ENCODE data around the gene ANKRD36.
"Not testable (repeated sequence)": the region's sequence is repeated elsewhere in the genome, so short reads cannot be mapped to it uniquely, and the experiment has no call there.

Gene ANKRD36

GRCh38 chr2:97113050-97113881, at the start of gene ANKRD36:
Gene ANKRD36 (plus strand): TSS chr2:97113153. CDS start chr2:97113740, 587 bp downstream.
- not testable (repeated sequence) for H3K27ac ChIP-seq (ENCODE audit: low read depth, low read length); H3K36me3 ChIP-seq (ENCODE audit: control insufficient read depth, insufficient read depth, low read length); H3K4me1 ChIP-seq (ENCODE audit: control insufficient read depth, insufficient read depth, low read length); H3K27me3 ChIP-seq (ENCODE audit: control insufficient read depth, insufficient read depth, low read length); H3K9me3 ChIP-seq (ENCODE audit: control insufficient read depth, insufficient read depth, low read depth, low read length)
- Histone ChIP-seq H3K9ac (ENCODE audit: low read length) (peak within 1 kb of the TSS; percentile 76), H3K4me3 (ENCODE audit: low read depth, low read length) (peak within 1 kb of the TSS; percentile 90)

- not testable (repeated sequence) for H3K27me3 ChIP-seq (ENCODE audit: control insufficient read depth, insufficient read depth, low read length); H3K4me3 ChIP-seq (ENCODE audit: low read depth, low read length); H3K9ac ChIP-seq (ENCODE audit: low read length); H3K4me1 ChIP-seq (ENCODE audit: control insufficient read depth, insufficient read depth, low read length); H3K9me3 ChIP-seq (ENCODE audit: control insufficient read depth, insufficient read depth, low read depth, low read length); H3K36me3 ChIP-seq (ENCODE audit: control insufficient read depth, insufficient read depth, low read length); H3K27ac ChIP-seq (ENCODE audit: low read depth, low read length)
Observed at GRCh38 chr2:97066030-97066429, 46.9 kb upstream of the ANKRD36 start.

DNA sequence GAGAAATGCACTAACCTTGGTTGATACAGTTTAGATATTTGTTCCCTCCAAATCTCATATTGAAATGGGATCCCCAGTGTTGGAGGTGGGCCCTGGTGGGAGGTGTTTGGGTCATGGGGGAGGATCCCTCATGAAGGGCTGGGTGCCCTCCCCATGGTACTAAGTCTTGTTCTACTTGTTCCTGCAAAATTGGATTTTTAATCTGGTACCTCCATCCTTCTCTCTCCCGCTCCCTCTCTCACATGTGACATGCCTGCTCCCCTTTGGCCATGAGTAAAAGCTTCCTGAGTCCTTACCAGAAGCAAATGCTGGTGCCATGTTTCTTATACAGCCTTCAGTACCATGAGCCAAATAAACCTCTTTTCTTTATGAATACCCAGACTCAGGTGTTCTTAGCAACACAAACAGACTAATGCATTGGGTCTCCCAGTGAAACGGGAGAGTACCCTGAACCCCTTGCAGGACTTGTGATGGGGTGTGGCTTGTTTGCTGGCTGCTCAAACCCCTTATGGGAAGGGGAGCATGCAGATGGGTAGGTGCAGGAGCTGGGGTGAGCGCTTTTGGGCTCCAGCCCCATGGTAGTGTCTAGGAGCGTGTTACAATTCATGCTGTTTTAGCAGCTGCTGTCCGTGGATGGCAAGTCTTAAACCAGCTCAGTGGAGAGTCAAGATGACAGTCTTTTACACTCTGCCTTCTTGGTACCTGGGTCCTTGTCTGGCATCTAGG, 45.5 kb upstream of the ANKRD36 start:
- no peak overlapping the region for H3K27ac ChIP-seq (ENCODE audit: low read depth, low read length)
- no peak overlapping the region for H3K4me3 ChIP-seq (ENCODE audit: low read depth, low read length)
- H3K9me3 ChIP-seq (ENCODE audit: control insufficient read depth, insufficient read depth, low read depth, low read length) = peaks cover 6% of the 10 kb centered on the region; the same call in 1 of the 2 replicates
- no peaks in the 10 kb centered on the region for H3K27me3 ChIP-seq (ENCODE audit: control insufficient read depth, insufficient read depth, low read length)
- no peaks in the 10 kb centered on the region for H3K4me1 ChIP-seq (ENCODE audit: control insufficient read depth, insufficient read depth, low read length)
- no peaks in the 10 kb centered on the region for H3K36me3 ChIP-seq (ENCODE audit: control insufficient read depth, insufficient read depth, low read length)
- no peak overlapping the region for H3K9ac ChIP-seq (ENCODE audit: low read length)

- no peak overlapping the region for H3K9ac ChIP-seq (ENCODE audit: low read length)
- no peak overlapping the region for H3K4me3 ChIP-seq (ENCODE audit: low read depth, low read length)
- peaks cover 6% of the 10 kb centered on the region; the same call in 1 of the 2 replicates for H3K9me3 ChIP-seq (ENCODE audit: control insufficient read depth, insufficient read depth, low read depth, low read length)
Observed at GRCh38 chr2:97068074-97068473, 44.9 kb upstream of the ANKRD36 start.

DNA sequence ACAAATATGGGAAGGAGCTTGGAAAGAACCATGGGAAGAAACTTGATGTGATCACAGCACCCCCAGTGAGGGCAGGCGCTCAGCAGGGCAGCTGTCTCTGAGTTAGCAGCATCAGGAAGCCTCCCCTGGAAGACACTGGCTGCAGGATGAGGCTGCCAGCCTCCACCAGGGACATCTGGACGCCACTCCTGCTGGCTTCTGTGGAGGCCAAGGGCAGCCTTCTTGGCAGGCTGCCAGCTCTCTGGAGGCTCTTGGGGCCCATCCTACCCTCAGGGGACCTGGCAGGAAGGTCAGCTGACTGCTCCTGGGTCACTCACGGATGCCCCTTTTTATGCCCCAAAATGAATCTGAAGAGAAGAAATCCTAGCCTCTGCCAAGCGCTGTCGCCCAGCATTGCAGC, 44.2 kb upstream of the ANKRD36 start:
- H3K36me3 ChIP-seq (ENCODE audit: control insufficient read depth, insufficient read depth, low read length); H3K9me3 ChIP-seq (ENCODE audit: control insufficient read depth, insufficient read depth, low read depth, low read length); H3K27me3 ChIP-seq (ENCODE audit: control insufficient read depth, insufficient read depth, low read length); H3K9ac ChIP-seq (ENCODE audit: low read length); H3K4me1 ChIP-seq (ENCODE audit: control insufficient read depth, insufficient read depth, low read length); H3K27ac ChIP-seq (ENCODE audit: low read depth, low read length); H3K4me3 ChIP-seq (ENCODE audit: low read depth, low read length): not testable (repeated sequence)

More at GRCh38 chr2:97068074-97068473, 44.9 kb upstream of the ANKRD36 start:
- Histone ChIP-seq H3K27ac (ENCODE audit: low read depth, low read length) (no peak overlapping the region), H3K27me3 (ENCODE audit: control insufficient read depth, insufficient read depth, low read length) (no peaks in the 10 kb centered on the region), H3K36me3 (ENCODE audit: control insufficient read depth, insufficient read depth, low read length) (no peaks in the 10 kb centered on the region), H3K4me1 (ENCODE audit: control insufficient read depth, insufficient read depth, low read length) (no peaks in the 10 kb centered on the region)

DNA sequence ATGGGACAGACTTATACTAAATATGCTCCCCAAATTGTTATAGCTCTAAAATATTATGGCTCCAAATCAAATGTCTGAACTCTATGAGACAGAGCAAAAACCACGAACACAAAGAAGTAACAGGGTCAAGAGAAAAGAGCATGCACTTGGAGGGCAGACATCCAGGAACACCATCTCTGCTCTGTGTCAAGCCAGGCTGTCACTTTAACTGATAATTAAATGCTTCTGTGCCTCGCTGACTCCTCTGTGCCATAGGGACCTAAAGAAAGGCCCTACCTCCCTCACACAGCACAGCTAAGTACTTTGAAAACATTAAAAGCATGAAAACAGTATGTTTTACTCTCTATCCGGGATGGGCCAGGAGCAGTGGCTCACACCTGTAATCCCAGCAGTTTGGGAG, 42.0 kb upstream of the ANKRD36 start:
- H3K27ac ChIP-seq (ENCODE audit: low read depth, low read length); H3K4me1 ChIP-seq (ENCODE audit: control insufficient read depth, insufficient read depth, low read length); H3K4me3 ChIP-seq (ENCODE audit: low read depth, low read length); H3K9me3 ChIP-seq (ENCODE audit: control insufficient read depth, insufficient read depth, low read depth, low read length); H3K27me3 ChIP-seq (ENCODE audit: control insufficient read depth, insufficient read depth, low read length); H3K36me3 ChIP-seq (ENCODE audit: control insufficient read depth, insufficient read depth, low read length); H3K9ac ChIP-seq (ENCODE audit: low read length): not testable (repeated sequence)

GRCh38 chr2:97077213-97077612, 35.7 kb upstream of the ANKRD36 start:
- H3K27me3 ChIP-seq (ENCODE audit: control insufficient read depth, insufficient read depth, low read length); H3K9ac ChIP-seq (ENCODE audit: low read length); H3K4me3 ChIP-seq (ENCODE audit: low read depth, low read length); H3K9me3 ChIP-seq (ENCODE audit: control insufficient read depth, insufficient read depth, low read depth, low read length); H3K36me3 ChIP-seq (ENCODE audit: control insufficient read depth, insufficient read depth, low read length); H3K27ac ChIP-seq (ENCODE audit: low read depth, low read length); H3K4me1 ChIP-seq (ENCODE audit: control insufficient read depth, insufficient read depth, low read length): not testable (repeated sequence)

DNA sequence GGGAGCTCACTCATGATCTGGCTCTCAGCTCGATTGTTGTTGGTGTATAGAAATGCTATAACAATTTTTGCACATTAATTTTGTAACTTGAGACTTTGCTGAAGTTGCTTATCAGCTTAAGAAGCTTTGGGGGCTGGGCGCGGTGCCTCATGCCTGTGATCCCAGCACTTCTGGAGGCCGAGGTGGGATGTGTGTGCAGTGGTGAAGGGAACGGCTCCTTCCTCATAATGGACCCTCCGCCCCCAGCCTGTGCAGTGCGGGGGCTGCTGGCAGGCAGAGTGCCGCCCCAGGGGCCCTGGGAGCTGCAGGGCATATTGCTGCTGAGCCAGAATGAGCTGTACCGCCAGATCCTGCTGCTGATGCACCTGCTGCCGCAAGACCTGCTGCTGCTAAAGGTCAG, 32.1 kb upstream of the ANKRD36 start:
- not testable (repeated sequence) for H3K36me3 ChIP-seq (ENCODE audit: control insufficient read depth, insufficient read depth, low read length); H3K27ac ChIP-seq (ENCODE audit: low read depth, low read length); H3K4me1 ChIP-seq (ENCODE audit: control insufficient read depth, insufficient read depth, low read length); H3K27me3 ChIP-seq (ENCODE audit: control insufficient read depth, insufficient read depth, low read length); H3K4me3 ChIP-seq (ENCODE audit: low read depth, low read length); H3K9ac ChIP-seq (ENCODE audit: low read length); H3K9me3 ChIP-seq (ENCODE audit: control insufficient read depth, insufficient read depth, low read depth, low read length)

GRCh38 chr2:97082206-97082605, 30.7 kb upstream of the ANKRD36 start:
- H3K4me1 ChIP-seq (ENCODE audit: control insufficient read depth, insufficient read depth, low read length); H3K9me3 ChIP-seq (ENCODE audit: control insufficient read depth, insufficient read depth, low read depth, low read length); H3K27ac ChIP-seq (ENCODE audit: low read depth, low read length); H3K9ac ChIP-seq (ENCODE audit: low read length); H3K36me3 ChIP-seq (ENCODE audit: control insufficient read depth, insufficient read depth, low read length); H3K27me3 ChIP-seq (ENCODE audit: control insufficient read depth, insufficient read depth, low read length); H3K4me3 ChIP-seq (ENCODE audit: low read depth, low read length): not testable (repeated sequence)

- H3K9ac ChIP-seq (ENCODE audit: low read length); H3K4me1 ChIP-seq (ENCODE audit: control insufficient read depth, insufficient read depth, low read length); H3K27me3 ChIP-seq (ENCODE audit: control insufficient read depth, insufficient read depth, low read length); H3K9me3 ChIP-seq (ENCODE audit: control insufficient read depth, insufficient read depth, low read depth, low read length); H3K4me3 ChIP-seq (ENCODE audit: low read depth, low read length); H3K36me3 ChIP-seq (ENCODE audit: control insufficient read depth, insufficient read depth, low read length); H3K27ac ChIP-seq (ENCODE audit: low read depth, low read length): not testable (repeated sequence)
Observed at GRCh38 chr2:97083516-97083915, 29.4 kb upstream of the ANKRD36 start.

DNA sequence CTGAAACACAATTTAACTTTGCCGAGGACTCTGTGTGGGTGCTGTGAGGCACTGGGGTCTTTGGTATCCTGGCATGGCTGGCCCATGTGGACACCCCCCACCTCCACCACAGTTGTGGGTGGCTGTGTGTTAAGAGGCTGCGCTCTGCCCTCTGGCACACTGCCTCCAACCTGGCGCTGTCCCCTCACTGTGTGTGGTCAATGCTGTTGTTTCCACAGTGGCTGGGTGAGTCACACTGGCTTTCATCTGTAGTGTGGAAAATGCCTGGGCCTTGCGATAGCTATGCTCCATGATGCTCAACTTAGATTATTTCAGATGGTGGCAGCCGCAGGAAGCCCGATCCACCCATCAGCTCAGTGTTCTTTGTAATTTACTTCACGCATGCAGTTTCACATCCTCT, 27.9 kb upstream of the ANKRD36 start:
- not testable (repeated sequence) for H3K4me3 ChIP-seq (ENCODE audit: low read depth, low read length); H3K9ac ChIP-seq (ENCODE audit: low read length); H3K9me3 ChIP-seq (ENCODE audit: control insufficient read depth, insufficient read depth, low read depth, low read length); H3K27ac ChIP-seq (ENCODE audit: low read depth, low read length); H3K36me3 ChIP-seq (ENCODE audit: control insufficient read depth, insufficient read depth, low read length); H3K27me3 ChIP-seq (ENCODE audit: control insufficient read depth, insufficient read depth, low read length); H3K4me1 ChIP-seq (ENCODE audit: control insufficient read depth, insufficient read depth, low read length)

Data from HUES6 (cell line).